GM18520 (cell line): ENCODE measurements around the gene PHACTR1.

Experiments used
- ATAC-seq: cut with Tn5 transposase; IDR thresholded peaks from one replicate; pipeline ENCODE4 v1.9.1; 2021; ENCODE audit not compliant: unreplicated experiment

Gene PHACTR1

GRCh38 chr6:13249817-13250216 is 533.2 kb downstream of the PHACTR1 start:
- ATAC-seq = no peak

GRCh38 chr6:13250703-13251102 is 534.1 kb downstream of the PHACTR1 start:
- ATAC-seq = no peak

GRCh38 chr6:13251242-13251641 is 534.7 kb downstream of the PHACTR1 start:
- ATAC-seq = no peak

- ATAC-seq = no peak
These were observed 536.2 kb downstream of the PHACTR1 start for GRCh38 chr6:13252790-13253189.

GRCh38 chr6:13253272-13253671 is 536.7 kb downstream of the PHACTR1 start:
- no peak for ATAC-seq

- no peak for ATAC-seq
These were observed 539.9 kb downstream of the PHACTR1 start for GRCh38 chr6:13256266-13257001.

- ATAC-seq = no peak
These were observed 542.8 kb downstream of the PHACTR1 start for GRCh38 chr6:13259393-13259792.

- no peak for ATAC-seq
These were observed 543.6 kb downstream of the PHACTR1 start for GRCh38 chr6:13260101-13260598.

GRCh38 chr6:13260831-13261230 is 544.3 kb downstream of the PHACTR1 start:
- ATAC-seq = no peak

GRCh38 chr6:13261464-13261994 is 545.0 kb downstream of the PHACTR1 start:
- peak; percentile 38 for ATAC-seq

- no peak for ATAC-seq
These were observed 546.0 kb downstream of the PHACTR1 start for GRCh38 chr6:13262302-13263230.

GRCh38 chr6:13263669-13264068 is 547.1 kb downstream of the PHACTR1 start:
- ATAC-seq = no peak

GRCh38 chr6:13267142-13267651 is 550.6 kb downstream of the PHACTR1 start:
- ATAC-seq = no peak

GRCh38 chr6:13268913-13269518 is 552.4 kb downstream of the PHACTR1 start:
- no peak for ATAC-seq

- no peak for ATAC-seq
These were observed 555.8 kb downstream of the PHACTR1 start for GRCh38 chr6:13272131-13273046.

- no peak for ATAC-seq
These were observed 556.8 kb downstream of the PHACTR1 start for GRCh38 chr6:13273202-13273930.

- ATAC-seq = peak; percentile 65
These were observed 557.6 kb downstream of the PHACTR1 start for GRCh38 chr6:13273931-13274706.

- ATAC-seq = no peak
These were observed 558.3 kb downstream of the PHACTR1 start for GRCh38 chr6:13274707-13275434.
